LNCaP clone FGC (cell line): ENCODE measurements around the gene AZU1.

Experiments used
- DNase-seq: peaks from one replicate; pipeline ENCODE4 v3.0.0-alpha.2; 2011; ENCODE audit warnings: low read depth
- H3K4me3 ChIP-seq: 2 replicates; pipeline ENCODE4 v1.5.1; 2011; ENCODE audit warnings: mild to moderate bottlenecking, low read depth, low read length, control low read depth
- CTCF ChIP-seq: IDR thresholded peaks from 2 replicates; pipeline ENCODE4 v1.5.1; 2012; ENCODE audit warnings: mild to moderate bottlenecking; ENCODE audit not compliant: control insufficient read depth, insufficient read depth; ENCODE audit errors: extremely low read depth

The AZU1 gene

GRCh38 chr19:824885-825284 is 2.8 kb upstream of the AZU1 start:
- no peak for DNase-seq
- H3K4me3 ChIP-seq, result no peak overlapping the region
- no peak for TF ChIP-seq CTCF

- H3K4me3 ChIP-seq, result no peak overlapping the region
- DNase-seq, result no peak
- TF ChIP-seq CTCF, result no peak
Observed at GRCh38 chr19:825897-826644, 1.6 kb upstream of the AZU1 start.

- no peak overlapping the region for H3K4me3 ChIP-seq
- TF ChIP-seq CTCF, result no peak
- no peak for DNase-seq
Observed at GRCh38 chr19:827314-827709, 325 bp upstream of the AZU1 start.

DNA sequence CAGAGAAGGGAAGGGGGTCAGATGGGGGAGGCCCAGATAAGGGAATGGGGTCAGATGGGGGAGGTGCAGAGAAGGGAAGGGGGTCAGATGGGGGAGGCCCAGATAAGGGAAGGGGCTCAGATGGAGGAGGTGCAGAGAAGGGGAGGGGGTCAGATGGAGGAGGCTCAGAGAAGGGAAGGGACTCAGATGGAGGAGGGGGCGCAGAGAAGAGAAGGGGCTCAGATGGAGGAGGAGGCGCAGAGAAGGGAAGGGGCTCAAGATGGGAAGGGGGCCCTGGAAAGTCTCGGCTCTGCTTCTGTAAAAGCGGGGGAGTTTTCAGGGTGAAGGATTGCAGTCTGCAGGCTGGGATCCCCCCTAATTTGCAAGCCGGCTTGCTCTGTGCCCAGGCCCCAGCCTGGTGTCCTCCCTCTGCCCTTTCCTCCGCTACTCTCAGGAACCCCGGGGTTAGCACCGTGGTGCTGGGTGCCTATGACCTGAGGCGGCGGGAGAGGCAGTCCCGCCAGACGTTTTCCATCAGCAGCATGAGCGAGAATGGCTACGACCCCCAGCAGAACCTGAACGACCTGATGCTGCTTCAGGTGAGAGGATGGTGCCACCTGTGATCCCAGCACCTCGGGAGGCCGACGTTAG is 1.6 kb downstream of the AZU1 start:
- no peak for DNase-seq
- no peak for TF ChIP-seq CTCF

DNA sequence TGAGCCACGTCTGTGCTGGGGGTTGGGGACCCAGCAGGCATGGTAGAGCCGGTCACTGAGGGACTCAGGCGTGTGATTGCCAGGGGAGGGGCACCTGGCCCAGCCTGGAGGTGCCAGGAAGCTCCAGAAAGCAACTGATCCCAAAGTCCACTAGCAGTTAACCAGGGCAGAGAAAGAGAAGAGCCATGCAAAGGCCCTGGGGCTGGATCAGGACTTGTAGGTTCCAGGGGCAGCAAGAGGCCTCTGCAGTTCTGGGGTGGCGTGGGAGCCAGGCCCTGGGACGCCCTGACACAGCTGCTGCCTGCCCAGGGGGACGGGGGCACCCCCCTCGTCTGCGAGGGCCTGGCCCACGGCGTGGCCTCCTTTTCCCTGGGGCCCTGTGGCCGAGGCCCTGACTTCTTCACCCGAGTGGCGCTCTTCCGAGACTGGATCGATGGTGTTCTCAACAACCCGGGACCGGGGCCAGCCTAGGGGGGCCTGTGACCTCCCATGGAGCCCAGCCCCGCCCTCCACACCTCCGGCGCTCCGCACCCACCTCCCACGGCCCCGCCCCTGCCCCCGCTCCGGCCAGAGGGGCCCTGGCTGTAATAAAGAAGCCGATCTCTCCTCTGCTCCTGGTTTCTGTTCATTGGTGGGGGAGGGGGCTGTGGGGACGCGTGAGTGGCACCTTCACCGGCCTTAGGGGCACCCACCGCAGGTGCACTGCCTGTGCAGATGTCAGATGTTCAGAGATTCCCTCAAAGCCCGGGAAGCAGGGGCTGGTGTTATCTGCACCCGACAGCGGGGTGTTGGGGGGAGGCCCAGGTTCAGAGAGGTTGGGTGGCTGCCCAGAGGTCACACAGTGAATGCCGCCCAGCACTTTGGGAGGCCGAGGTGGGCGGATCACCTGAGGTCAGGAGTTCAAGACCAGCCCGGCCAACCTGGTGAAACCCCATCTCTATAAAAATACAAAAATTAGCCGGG is 4.1 kb downstream of the AZU1 start:
- no peak for DNase-seq

More for the DNA sequence above, 1.6 kb downstream of the AZU1 start:
- no peak overlapping the region for H3K4me3 ChIP-seq

DNA sequence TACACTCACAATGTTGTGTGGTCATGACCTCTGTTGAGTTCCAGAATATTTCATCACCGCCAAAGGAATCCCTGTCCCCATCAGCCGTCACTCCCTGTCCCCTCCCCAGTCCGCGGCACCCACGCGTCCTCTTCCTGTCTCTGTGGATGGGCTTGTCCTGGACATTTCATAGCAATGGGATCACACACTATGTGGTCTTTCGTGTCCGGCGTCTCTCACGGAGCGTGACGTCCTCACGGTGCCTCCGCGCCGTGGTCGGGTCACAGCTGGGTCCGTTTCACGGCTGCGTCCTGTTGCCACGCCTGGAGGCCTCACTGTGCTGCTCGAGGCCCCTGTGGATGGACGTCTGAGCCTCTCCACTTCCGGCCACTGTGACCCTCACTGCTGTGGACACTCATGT is 6.6 kb downstream of the AZU1 start:
- DNase-seq, result no peak
- TF ChIP-seq CTCF, result no peak
- H3K4me3 ChIP-seq, result no peak overlapping the region

More for the DNA sequence above, 4.1 kb downstream of the AZU1 start:
- no peak for TF ChIP-seq CTCF
- no peak overlapping the region for H3K4me3 ChIP-seq
